Kidney epithelial cell (primary cell): Measurements from ENCODE around the gene FSCN2. TPM values are rescaled to one million over a fixed set of nuclear protein-coding genes. Genes with fewer than 3 reads are reported as not detected.

ENCODE experiments used
- DNase-seq: peaks from one replicate; pipeline ENCODE4 v3.0.0-alpha.2; 2010; ENCODE audit warnings: low read depth
- H3K27me3 ChIP-seq: 2 replicates; pipeline ENCODE4 v1.6.0; 2011; ENCODE audit warnings: low read length; ENCODE audit not compliant: control insufficient read depth, insufficient read depth
- H3K36me3 ChIP-seq: 2 replicates; pipeline ENCODE4 v1.5.1; 2011; ENCODE audit warnings: low read length; ENCODE audit not compliant: control insufficient read depth, insufficient read depth
- H3K4me3 ChIP-seq: 2 replicates; pipeline ENCODE4 v1.5.1; 2011; ENCODE audit warnings: low read depth, mild to moderate bottlenecking, control low read depth, low read length
- CTCF ChIP-seq: IDR thresholded peaks from 2 replicates; pipeline ENCODE4 v1.5.1; 2011; ENCODE audit warnings: mild to moderate bottlenecking, moderate library complexity, low read length, control low read depth, inconsistent platforms; ENCODE audit not compliant: insufficient read depth, poor library complexity, severe bottlenecking
- total RNA-seq: library from RNA; depleted of rRNA; stranded (reverse); fragments of >200 nt; gene quantifications from 2 replicates; pipeline ENCODE4 v1.2.3, GENCODE V29; 2015

Gene FSCN2
- total RNA-seq, 1 donor from 2014 or later = 0.29 TPM

DNA sequence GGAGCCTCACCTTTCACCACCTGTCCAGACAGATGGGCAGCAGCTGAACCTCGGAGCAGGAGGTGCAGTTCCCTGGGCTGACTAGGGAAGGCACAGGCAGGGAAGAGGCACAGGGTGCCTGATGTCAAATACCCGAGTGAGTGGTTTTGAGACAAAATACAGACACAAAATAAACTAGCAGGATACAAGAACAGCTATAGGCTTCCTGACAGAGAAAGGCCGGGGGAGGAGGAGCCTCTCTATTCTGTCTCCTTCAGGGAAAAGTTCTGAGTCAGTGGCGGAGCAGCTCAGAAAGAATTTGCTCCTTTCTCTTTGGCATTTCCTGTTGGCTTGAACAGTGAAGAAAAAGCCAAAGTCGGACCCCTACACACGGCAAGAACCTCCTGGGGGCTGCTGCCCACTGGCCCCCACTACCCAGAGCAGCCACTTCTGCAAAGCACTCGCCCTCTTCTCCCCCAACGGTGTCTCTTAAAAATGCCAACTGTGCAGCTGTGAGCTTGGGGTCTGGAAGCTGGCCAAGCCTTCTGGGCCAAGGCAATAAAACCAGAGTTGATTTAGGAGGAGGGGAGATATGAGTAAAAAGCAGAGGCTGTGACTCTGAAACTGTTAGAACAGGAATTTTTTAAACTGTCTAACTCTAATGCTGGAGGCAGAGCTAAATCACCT is 38.4 kb downstream of the FSCN2 start:
- Histone ChIP-seq H3K36me3 (peaks cover 4% of the 10 kb centered on the region), H3K27me3 (no peaks in the 10 kb centered on the region)
- peak; percentile 85 for DNase-seq

DNA sequence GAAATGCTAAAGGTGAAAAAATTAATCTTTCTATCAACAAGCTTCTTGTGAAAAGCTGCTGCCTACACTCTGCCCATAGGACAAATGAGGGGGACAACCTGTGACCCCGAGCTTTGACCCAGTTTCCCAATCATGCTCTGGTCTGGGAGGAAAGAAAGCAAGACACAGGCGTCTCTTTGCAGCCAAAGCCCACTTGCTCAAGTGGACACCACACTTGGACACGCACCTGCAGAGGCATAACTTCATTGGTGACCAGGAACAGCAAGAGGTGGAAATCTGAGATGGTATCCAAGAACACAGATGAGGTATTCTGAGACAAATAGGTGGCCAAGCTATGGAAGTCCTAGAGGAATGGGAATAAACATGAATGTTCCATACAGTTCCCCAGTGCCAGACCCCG is 39.0 kb downstream of the FSCN2 start:
- no peak for TF ChIP-seq CTCF
- Histone ChIP-seq H3K36me3 (peaks cover 4% of the 10 kb centered on the region), H3K27me3 (no peaks in the 10 kb centered on the region), H3K4me3 (no peak overlapping the region)
- no peak for DNase-seq

More for the DNA sequence above, 38.4 kb downstream of the FSCN2 start:
- H3K4me3 ChIP-seq = no peak overlapping the region
- no peak for TF ChIP-seq CTCF

- Histone ChIP-seq H3K36me3 (peaks cover 4% of the 10 kb centered on the region), H3K27me3 (no peaks in the 10 kb centered on the region), H3K4me3 (no peak overlapping the region)
- DNase-seq = no peak
- TF ChIP-seq CTCF = no peak
Measured at GRCh38 chr17:81568416-81568815, 40.2 kb downstream of the FSCN2 start.

DNA sequence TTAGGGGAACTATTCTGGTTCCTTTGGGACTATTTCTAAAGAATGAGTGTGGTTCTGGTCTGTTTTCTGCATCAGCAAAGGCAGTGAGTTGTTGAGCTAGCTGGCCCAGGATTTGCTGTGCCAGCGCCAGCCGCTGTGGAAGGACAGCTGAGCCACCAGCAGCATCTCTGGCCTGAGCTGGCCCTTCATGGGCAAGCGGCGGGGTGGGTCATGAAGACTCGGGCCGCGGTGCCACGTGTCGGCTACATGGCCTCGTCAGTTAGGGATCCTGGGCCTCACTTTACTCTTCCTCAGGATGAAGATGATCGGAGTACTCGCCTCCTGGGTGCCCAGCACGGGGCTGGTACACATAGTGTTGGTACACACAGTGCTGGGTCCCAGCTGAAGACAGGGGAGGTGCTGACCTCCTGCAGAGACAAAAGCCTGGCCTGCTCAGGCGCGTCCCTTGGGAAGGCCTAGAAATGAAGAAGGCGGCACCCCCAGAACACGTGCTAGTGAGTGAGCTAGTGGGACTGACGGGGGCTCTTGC is 41.9 kb downstream of the FSCN2 start:
- Histone ChIP-seq H3K4me3 (no peak overlapping the region), H3K36me3 (peaks cover 4% of the 10 kb centered on the region), H3K27me3 (no peaks in the 10 kb centered on the region)
- no peak for TF ChIP-seq CTCF
- DNase-seq = no peak

- Histone ChIP-seq H3K36me3 (peaks cover 5% of the 10 kb centered on the region), H3K27me3 (no peaks in the 10 kb centered on the region), H3K4me3 (no peak overlapping the region)
Measured at GRCh38 chr17:81570964-81571363, 42.8 kb downstream of the FSCN2 start.

More at GRCh38 chr17:81570964-81571363, 42.8 kb downstream of the FSCN2 start:
- TF ChIP-seq CTCF = no peak
- DNase-seq = no peak
